Medulla oblongata (tissue), 1 donor: Measurements from ENCODE around the gene PIEZO1.

Source experiments
- DNase-seq: peaks from one replicate; pipeline ENCODE4 v3.0.0-alpha.2; 2015; ENCODE audit errors: extremely low spot score

Gene PIEZO1

DNA sequence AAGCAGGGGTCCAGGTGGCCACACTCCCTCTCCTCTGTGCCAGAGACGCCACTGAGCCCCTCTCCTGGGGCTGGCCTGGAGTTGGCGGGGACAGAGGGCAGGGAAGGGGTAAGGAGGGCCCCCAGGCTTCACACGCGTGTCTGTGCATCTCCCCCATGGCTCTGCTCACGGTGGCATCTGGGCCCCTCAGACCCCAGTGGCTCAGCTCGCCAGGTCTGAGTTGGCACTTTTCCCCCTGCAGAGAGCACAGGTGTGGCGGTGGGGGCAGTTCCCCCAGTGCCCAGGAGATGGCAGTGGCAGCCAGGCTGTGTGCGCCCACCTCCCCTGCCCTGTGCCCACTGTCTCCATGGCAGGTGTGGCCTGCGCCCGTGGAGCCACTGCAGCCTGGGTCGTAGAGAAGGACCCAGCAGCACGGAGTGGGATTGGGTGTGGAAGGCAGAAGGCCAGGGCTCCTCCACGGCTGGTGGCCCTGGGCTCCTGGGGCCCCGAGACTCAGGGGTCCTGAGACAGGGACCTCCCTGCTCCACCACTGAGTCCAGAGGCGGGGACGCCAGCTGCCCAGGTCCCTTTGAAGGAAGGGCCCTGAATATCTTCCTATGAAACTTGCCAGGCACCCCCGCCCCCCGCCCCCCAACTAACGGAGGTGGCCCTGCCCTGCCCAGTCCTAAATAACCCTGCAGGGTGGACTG, 31.0 kb upstream of the PIEZO1 start:
- no peak for DNase-seq

DNA sequence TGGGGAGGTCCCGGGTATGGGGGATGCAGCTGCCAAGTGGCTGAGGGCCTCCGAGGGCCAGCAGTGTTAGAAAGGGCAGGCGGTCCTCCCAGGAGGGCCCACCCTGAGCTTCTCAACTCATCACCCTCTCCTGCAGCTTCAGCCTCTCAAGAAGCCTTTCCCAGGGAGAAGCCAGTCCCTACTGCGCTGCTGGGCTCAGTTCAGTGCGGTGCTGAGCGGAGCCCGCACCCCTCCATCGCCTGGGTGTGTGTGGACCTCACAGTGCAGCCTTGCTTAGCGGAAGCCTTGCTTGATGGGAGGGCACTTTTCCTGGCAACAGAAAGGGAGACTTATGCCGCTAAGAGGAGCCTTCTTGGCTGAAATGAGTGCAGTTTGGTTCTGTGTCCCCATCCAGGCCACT, 30.2 kb upstream of the PIEZO1 start:
- DNase-seq: no peak

DNA sequence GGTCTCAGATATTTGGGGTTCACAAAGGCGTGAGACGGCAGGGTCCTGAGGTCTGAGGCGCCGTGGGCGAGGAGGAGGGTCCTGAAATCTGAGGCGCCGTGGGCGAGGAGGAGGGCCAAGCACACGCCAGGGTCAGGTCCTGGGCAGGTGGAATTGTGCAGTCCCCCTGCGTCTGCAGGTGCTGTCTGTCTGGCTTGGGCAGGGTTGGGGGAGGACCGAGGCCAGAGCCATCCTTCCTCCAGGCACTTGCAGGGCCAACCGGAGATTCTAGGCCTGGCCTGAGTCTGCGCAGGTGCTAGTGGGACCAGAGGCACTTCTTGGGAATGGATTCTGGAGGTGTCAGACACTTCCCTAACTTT, 29.1 kb upstream of the PIEZO1 start:
- no peak for DNase-seq

DNA sequence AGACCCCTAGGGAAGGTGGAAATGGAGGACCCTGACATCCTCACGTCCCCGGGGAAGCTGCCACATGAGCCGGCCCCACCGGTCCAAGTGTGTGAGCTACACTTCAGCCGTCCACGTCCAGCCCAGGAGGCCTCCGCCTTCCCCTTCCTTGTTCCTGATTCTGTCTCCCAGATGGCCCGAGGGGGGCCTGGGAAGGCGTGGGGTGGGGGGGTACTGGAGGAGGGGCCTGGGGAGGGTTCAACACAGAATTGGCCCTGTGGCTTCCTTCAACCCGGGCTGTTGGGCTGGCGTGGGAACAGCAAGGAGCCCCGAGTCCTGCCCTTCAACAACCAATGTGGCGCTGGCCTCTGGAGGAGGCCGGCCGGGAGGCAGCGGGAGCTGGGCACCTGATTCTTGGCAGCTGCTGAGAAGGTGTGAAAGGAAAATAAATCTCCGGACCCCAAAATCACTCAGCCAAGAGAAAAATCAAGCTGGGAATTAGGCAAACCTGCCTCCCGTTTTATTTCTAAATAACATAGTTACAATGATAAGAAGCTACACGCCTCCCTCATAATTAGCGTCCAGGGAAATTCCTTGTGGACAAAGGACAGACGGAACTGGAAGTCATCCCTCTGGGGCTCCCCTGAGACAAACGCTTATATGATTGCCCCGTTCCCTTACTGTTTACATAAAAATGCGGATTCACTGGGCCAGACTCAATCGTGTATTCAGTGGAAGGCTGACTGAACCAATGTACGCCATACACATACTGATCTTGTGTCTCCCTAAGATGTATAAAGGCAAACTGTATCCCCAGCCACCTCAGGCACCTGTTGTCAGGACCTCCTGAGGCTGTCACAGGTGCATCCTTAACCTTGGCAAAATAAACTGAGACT, 28.5 kb upstream of the PIEZO1 start:
- no peak for DNase-seq

DNA sequence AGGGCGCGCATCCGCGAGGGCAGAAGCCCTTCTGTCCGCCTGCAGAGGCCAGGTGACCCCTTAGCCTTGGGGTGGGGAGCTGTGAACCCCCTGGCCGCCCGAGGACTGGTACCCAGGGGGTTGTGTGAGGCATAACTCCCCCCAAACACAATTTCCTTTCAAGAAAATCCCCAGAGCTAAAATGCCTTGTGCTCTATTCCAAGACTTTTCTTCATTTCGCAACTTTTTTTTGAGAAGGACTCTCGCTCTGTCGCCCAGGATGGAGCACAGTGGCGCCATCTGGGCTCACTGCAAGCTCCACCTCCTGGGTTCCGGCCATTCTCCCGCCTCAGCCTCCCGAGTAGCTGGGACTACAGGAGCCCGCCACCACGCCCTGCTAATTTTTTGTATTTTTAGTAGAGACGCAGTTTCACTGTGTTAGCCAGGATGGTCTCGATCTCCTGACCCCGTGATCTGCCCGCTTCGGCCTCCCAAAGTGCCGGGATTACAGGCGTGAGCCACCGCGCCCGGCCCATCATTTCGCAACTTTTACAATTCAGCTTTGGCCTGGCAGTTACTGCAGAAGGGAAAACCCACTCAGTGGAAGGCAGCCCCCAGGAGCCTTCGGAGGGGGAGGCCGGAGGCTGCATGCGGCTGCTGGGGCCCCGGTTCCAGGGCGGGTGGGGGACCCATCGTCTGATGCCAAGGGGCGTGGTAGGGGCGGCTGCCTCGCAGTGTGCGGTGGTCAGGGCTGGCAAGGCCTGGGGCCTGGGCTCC, 27.7 kb upstream of the PIEZO1 start:
- no peak for DNase-seq

DNA sequence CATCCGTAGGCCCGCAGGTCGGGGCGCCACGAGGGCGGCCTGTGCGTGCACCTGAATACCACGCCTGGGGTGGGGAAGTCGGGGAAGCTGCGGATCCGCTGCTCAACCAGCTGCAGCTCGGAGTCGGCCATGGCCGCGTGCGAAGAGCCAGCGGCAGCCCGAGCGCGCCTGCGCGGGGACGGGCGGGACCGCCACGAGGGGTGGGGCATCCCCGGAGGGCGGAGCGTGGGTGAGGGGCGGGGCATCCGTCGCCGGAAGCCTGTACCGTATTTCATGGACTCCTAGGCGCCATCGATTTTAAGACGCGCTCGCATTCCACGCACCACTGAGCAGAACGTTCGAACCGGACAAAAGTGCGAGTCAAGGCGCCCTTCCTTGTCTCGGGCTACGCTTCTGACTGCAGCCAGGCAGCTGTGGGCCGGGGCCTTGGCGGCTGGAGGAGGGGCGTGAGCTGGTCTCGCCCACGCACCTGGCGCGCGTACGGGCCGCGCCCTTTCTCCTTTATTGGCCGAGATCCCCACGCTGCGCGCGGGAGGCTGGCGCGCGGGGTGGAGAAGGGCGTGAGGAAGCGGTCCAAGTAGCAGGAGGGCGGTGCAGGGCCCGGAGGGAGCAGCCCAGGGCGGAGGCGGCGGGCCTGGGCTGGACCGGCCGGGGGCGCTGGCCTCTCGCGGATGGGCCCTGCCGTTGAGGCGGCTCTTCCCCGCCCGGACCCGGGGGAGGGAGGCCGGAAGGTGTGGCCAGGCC, 26.9 kb upstream of the PIEZO1 start, which contains the start of gene APRT:
Gene APRT, minus strand, starts transcription at position 160 of the 744 bp plus-strand sequence. Its CDS starts 29 bp downstream, at position 131.
- peak; percentile 92 for DNase-seq

DNA sequence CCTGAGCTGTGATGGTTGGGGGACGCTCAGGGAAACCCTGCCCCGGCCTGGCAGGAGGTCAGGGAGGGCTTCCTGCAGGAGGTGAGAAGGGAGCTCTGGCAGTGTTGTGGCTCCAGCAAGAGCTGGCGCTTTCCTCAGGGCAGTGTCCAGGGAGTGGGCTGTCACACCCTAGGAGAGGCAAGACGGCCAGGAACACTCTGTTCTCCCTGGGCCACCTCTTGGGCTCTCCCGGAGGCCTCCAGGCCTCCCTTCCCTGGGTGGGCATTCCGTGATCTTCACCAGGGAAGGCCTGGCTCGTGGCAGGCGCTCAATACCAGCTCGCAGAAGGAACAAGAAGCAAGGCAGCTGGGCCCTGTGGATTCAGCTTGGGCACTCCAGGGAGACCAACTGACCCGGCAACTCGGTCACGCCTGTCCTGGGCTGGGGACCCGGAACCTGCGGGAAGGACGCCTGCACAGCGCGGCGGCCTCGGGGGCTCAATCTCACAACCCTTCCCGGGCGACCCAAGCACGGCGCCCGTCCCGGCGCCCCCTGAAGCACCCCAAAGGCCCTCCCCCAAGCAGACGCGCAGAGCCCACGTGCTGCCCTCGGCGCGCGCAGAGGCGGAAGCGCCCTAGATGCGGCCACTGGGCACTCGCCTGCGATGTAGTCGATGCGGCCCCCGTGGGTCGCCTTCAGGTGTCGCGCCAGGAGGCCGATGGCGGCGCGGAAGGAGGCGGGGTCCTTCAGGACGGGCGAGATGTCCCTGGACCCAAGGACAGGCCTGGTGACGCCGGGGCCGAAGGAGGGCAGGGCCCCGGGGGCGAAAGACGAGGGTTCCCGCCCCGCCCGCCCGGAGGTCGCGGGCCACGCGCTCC, 26.1 kb upstream of the PIEZO1 start:
- DNase-seq: peak; percentile 93

DNA sequence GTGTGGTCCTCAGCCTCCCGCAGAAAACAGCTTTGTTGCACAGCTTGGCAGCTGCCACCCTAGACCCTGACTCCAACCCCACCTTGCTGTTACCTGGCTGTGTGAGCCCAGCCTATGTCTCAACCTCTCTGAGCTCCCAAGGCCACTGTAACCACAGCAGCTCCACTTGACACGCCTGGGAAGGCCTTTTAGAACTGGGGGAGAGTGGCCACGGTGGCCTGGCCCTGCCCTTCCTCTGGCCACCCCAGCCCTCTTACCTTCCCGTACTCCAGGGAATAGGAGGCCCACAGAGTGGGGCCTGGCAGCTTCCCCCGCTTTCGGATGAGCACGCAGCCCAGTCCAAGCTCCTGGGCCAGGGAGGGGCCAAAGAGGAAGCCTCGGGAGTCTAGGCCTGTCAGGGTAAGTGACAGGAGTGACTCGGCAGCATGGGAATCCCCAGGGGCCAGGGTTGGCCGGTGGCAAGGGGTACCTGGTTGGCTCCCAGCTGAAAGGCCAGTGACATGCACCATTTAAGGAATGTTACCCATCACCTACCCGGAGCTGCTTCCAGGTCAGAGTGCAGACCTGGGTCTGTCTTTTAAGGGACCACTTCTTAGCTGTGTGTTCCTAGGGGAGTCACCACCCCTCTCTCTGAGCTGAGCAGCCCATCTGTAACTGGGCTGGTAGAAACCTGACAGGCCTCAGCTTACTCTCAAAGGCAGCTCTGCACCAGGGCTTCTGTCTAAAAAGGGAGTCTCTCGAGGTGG, 25.3 kb upstream of the PIEZO1 start:
- DNase-seq: no peak

DNA sequence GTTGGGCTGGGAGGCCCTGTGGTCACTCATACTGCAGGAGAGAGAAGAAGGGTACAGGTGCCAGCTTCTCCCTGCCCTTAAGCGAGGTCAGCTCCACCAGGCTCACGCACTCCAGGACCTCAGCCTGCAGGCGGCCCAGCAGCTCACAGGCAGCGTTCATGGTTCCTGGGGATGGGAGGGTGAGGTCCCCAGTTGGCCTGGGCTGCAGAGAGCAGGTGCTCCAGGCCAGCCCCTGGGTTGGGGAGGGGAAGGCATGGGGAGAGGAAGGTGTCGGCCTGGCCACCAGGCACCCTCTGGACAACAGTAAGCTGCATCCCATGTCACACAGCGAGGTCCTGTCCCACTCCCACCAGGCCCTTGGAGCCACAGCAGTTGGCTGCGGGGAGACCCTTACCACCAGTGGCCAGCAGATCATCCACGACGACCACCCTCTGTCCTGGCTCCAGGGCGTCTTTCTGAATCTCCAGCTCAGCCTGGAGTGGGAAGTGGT, 24.7 kb upstream of the PIEZO1 start:
- DNase-seq: no peak

DNA sequence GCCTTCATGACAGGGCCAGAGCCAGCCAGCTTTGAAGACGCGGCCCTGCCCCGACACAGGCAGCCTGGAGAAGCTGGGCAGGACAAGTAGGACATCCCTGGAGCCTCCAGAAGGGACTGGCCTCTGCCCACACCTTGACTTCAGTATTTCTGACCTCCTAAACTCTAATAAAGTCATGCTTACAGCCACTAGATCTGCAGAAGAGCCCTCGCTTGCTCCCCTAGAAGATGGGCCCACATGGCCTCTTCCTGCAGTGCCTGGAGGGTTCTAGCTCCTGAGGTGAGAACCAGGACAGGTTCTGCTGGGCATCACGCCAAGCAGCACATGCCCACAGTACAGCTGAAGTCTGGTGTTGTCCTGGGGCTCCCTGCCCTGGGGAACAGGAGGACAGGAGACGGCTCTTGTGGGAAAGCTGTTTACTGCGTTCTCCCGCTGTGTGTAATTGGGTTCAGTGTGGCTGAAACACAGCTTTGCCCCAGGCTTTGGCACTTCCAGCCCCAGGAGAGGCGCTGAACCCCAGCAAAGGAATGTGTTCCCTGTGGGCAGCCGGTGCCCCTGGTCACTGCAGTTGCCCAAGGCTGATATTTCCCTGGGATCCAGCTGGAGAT, 24.2 kb upstream of the PIEZO1 start:
- DNase-seq: no peak

DNA sequence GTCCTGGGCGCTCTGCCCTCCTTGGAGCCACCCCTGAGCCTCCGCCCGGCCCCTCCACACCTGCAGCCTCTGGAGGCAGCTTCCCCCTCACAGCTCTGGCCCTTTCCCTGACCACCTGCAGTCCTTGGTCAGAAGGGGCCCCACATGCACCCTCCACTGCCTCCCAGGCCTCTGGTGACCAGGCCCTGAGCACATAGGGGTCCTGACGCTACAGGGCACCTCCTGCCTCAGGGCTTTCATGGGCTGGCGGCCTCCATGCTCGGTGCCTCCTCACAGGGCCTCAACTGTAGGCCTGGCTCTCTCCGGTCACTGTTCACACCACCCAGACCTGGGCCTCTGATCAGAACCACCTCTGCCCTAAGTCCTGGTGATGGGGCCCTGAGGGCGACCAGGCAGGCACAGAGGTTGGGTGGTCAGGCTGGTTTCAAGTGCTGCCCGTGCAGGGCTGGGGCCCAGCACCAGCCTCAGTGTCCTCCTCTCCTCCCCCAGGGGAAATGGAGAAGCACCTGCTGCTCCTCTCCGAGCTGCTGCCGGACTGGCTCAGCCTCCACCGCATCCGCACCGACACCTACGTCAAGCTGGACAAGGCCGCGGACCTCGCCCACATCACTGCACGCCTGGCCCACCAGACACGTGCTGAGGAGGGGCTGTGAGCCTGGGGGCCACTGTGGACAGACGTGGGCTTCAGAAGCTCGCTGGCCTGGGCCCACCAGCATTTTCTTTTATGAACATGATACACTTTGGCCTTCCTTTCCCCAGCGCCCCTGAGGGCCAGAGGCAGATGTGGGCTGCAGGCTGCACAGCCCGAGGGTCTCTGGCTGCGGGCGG, 22.8 kb upstream of the PIEZO1 start:
- no peak for DNase-seq

DNA sequence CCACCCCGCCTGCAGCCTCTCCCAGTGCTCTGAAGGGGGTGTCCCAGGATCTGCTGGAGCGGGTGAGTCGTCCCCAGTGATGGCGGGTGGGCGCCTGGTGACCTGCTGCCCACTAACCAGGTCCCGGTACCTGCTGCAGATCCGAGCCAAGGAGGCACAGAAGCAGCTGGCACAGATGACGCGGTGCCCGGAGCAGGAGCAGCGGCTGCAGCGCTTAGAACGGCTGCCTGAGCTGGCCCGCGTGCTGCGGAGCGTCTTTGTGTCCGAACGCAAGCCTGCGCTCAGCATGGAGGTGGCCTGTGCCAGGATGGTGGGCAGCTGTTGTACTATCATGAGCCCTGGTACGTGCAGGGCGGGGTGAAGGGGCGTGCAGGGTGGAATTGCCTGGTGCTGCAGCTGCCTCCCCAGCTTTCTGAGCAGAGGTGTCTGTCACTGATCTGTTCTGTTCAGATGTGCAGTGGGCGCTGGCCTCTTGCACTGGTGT, 22.2 kb upstream of the PIEZO1 start:
- no peak for DNase-seq

DNA sequence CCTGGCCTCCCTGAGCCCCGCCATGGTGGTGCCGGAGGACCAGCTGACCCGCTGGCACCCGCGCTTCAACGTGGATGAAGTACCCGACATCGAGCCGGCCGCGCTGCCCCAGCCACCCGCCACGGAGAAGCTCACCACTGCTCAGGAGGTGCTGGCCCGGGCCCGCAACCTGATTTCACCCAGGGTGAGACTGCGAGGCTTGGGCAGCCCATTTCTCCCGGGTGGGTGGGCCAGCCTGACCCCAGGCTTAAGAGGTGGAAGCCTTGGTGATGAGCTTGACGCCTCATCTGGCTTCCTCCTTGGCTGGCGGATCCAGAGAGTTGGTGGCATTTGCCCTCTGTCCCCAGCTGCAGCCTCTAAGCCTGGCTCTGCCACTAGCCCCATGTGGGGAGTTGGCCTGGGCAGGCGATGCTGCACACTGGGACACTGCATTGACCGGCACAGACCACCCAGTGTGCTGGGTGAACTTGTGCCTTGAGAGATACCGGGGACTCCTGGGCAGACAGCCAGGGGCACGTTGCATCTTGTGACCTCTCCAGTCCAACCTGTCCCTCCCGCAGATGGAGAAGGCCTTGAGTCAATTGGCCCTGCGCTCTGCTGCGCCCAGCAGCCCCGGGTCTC, 21.6 kb upstream of the PIEZO1 start:
- no peak for DNase-seq

DNA sequence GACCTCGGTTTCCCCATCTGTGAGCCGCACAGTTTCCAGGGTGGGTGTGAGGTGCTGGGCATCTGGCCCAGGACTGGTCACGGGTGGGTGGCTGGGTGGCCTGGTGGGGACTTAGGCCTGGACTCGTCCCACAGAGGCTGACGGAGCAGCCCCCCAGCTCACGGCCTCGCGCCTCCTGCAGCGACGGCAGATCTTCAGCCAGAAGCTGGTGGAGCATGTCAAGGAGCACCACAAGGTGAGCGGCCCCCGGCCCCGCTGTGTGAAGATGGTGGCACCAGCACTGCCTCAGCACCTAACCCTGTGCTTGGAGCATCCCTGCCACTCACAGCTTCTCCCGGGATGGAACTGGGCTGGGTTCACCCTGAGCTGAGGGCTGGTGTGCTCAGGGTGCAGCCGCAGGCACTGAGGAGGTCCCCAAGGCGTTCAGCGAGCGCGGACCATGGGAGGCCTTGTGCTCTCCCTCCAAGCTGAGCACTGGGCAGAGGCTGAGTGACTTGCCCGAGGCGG, 20.9 kb upstream of the PIEZO1 start:
- DNase-seq: no peak

DNA sequence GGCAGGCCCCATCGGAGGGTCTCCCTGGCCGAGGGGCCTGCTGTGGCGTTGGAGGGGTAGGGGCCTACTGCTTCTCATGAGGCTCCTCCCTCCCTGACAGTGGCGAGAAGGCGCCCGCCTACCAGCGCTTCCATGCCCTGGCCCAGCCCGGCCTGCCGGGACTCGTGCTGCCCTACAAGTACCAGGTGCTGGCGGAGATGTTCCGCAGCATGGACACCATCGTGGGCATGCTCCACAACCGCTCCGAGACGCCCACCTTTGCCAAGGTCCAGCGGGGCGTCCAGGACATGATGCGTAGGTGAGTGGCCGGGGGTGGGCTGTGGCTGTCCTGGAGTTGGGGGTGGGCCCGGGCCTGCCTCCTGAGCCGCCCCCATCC, 20.3 kb upstream of the PIEZO1 start:
- DNase-seq: no peak

DNA sequence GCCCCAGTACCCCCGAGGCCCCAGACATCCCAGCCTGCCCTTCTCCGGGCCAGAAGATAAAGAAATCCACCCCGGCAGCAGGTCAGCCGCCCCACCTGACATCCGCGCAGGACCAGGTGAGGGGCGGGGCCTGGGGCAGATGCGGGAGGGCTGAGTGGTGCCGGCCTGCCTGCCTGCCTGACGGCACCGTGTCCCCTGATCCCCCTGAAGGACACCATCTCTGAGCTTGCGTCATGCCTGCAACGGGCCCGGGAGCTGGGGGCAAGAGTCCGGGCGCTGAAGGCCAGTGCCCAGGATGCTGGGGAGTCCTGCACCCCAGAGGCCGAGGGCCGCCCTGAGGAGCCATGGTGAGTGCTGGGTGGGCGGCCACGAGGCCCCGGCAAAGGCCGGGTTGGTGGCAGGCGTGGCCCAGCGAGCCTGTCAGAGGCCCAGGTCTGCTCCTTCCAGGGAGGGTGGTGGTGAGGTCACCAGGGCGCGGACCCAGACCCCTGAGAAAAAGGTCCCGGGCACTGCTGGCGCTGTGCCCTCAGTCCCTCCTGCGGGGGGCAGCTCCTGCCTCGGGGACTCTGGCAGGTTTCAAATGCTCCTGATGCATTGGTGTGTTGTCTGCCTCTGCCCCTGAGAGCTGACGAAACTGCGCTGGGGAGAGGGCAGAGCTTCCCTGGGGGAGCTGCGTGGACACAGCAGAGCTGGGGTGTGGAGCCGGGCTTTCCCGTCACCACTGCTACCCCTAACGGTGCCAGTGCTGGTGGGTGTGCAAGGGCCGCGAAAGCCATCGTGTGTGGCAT, 19.7 kb upstream of the PIEZO1 start:
- no peak for DNase-seq

DNA sequence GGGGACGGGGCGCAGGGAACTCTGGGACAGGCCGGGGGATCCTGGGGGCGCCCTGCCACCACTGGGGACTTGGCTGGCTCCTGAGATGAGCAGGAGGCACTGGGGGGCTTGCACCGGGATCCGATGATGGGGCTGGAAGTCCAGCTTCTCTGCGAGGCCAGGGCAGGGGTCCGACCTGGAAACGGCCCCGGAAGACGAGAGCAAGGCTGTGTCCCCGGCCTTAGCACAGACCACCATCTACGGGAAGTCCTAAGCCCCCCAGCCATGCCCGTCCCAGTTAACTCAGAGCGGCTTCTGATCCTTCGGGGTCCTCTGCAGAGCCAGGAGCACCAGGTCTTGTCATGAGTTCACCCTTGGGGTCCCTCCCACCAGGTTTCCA, 19.1 kb upstream of the PIEZO1 start:
- no peak for DNase-seq
